ENCODE measurements around the gene FAM81B. TPM values are rescaled to one million over a fixed set of nuclear protein-coding genes. Genes with fewer than 3 reads are reported as not detected.

The FAM81B gene
- polyA plus RNA-seq, 1 of the 3 experiments (the other 2 are of a cell fraction), result 0.21 TPM

DNA sequence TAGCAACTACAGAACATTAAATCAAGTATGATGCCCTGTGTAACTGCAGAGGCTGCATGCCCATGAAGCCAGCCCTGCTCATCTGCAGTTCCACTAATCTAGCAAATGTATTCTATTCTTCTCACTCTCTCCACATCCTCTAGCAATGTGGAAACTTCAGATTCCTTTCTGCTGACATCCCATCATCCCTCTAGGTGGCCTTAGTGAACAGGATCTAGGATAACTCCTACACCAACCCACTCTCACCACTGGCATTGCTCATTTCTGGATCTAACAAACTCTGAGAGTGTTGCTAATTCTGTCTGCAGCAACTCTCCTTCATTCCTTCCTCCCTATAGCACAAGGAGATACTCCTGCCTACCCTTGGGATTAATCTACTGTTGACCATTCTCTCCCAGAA, 80.8 kb downstream of the FAM81B start:
- no peaks in the 10 kb centered on the region for H3K4me1 ChIP-seq (ENCODE audit: control insufficient read depth in 1 of 2, insufficient read depth in 2 of 2, low read depth in 1 of 2, low read length in 1 of 2)
- DNase-seq, result no peak
- H3K27ac ChIP-seq (ENCODE audit: low read depth in 2 of 2, low read length in 1 of 2), result no peak overlapping the region
- H3K27me3 ChIP-seq (ENCODE audit: insufficient read depth), result no peaks in the 10 kb centered on the region
- H2AFZ ChIP-seq (ENCODE audit: low read depth), result no peak overlapping the region
- no peak overlapping the region for H3K4me2 ChIP-seq
- ChIA-PET CTCF (no interaction called here), POLR2A (no interaction called here)
- H3K9ac ChIP-seq, result no peak overlapping the region
- peaks cover 38 to 44% of the 10 kb centered on the region in 2 experiments for H3K36me3 ChIP-seq (replicated peaks in 1 of 2; ENCODE audit: control insufficient read depth in 1 of 2, insufficient read depth in 2 of 2, low read length in 1 of 2)
- TF ChIP-seq, protein P1, sequence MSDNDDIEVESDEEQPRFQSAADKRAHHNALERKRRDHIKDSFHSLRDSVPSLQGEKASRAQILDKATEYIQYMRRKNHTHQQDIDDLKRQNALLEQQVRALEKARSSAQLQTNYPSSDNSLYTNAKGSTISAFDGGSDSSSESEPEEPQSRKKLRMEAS (IDR thresholded peaks at IDR 0.05; ENCODE audit: low read depth), result no peak
- TF ChIP-seq, protein P2, sequence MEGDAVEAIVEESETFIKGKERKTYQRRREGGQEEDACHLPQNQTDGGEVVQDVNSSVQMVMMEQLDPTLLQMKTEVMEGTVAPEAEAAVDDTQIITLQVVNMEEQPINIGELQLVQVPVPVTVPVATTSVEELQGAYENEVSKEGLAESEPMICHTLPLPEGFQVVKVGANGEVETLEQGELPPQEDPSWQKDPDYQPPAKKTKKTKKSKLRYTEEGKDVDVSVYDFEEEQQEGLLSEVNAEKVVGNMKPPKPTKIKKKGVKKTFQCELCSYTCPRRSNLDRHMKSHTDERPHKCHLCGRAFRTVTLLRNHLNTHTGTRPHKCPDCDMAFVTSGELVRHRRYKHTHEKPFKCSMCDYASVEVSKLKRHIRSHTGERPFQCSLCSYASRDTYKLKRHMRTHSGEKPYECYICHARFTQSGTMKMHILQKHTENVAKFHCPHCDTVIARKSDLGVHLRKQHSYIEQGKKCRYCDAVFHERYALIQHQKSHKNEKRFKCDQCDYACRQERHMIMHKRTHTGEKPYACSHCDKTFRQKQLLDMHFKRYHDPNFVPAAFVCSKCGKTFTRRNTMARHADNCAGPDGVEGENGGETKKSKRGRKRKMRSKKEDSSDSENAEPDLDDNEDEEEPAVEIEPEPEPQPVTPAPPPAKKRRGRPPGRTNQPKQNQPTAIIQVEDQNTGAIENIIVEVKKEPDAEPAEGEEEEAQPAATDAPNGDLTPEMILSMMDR (IDR thresholded peaks at IDR 0.05), result no peak
- no peak for TF ChIP-seq YY1 (IDR thresholded peaks at IDR 0.05; ENCODE audit: low read depth)
- no peak for TF ChIP-seq ELF1 (IDR thresholded peaks at IDR 0.05)
- TF ChIP-seq GATA2 (CRISPR knock-in tag; IDR thresholded peaks at IDR 0.05), result no peak
- TF ChIP-seq, protein P3, sequence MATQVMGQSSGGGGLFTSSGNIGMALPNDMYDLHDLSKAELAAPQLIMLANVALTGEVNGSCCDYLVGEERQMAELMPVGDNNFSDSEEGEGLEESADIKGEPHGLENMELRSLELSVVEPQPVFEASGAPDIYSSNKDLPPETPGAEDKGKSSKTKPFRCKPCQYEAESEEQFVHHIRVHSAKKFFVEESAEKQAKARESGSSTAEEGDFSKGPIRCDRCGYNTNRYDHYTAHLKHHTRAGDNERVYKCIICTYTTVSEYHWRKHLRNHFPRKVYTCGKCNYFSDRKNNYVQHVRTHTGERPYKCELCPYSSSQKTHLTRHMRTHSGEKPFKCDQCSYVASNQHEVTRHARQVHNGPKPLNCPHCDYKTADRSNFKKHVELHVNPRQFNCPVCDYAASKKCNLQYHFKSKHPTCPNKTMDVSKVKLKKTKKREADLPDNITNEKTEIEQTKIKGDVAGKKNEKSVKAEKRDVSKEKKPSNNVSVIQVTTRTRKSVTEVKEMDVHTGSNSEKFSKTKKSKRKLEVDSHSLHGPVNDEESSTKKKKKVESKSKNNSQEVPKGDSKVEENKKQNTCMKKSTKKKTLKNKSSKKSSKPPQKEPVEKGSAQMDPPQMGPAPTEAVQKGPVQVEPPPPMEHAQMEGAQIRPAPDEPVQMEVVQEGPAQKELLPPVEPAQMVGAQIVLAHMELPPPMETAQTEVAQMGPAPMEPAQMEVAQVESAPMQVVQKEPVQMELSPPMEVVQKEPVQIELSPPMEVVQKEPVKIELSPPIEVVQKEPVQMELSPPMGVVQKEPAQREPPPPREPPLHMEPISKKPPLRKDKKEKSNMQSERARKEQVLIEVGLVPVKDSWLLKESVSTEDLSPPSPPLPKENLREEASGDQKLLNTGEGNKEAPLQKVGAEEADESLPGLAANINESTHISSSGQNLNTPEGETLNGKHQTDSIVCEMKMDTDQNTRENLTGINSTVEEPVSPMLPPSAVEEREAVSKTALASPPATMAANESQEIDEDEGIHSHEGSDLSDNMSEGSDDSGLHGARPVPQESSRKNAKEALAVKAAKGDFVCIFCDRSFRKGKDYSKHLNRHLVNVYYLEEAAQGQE (IDR thresholded peaks at IDR 0.05; ENCODE audit: low read depth, low read length), result no peak
- no peak for TF ChIP-seq POLR2AphosphoS5 (IDR thresholded peaks at IDR 0.05; ENCODE audit: low read depth, low read length)
- no peak for TF ChIP-seq TCF12 (IDR thresholded peaks at IDR 0.05)
- no peak for TF ChIP-seq FOXM1 (IDR thresholded peaks at IDR 0.05; ENCODE audit: low read depth)
- TF ChIP-seq, protein P4, sequence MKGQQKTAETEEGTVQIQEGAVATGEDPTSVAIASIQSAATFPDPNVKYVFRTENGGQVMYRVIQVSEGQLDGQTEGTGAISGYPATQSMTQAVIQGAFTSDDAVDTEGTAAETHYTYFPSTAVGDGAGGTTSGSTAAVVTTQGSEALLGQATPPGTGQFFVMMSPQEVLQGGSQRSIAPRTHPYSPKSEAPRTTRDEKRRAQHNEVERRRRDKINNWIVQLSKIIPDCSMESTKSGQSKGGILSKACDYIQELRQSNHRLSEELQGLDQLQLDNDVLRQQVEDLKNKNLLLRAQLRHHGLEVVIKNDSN (IDR thresholded peaks at IDR 0.05; ENCODE audit: borderline replicate concordance, low read depth), result no peak
- no peak for TF ChIP-seq NRF1 (IDR thresholded peaks at IDR 0.05; ENCODE audit: low read depth, low read length)
- TF ChIP-seq, protein P5, sequence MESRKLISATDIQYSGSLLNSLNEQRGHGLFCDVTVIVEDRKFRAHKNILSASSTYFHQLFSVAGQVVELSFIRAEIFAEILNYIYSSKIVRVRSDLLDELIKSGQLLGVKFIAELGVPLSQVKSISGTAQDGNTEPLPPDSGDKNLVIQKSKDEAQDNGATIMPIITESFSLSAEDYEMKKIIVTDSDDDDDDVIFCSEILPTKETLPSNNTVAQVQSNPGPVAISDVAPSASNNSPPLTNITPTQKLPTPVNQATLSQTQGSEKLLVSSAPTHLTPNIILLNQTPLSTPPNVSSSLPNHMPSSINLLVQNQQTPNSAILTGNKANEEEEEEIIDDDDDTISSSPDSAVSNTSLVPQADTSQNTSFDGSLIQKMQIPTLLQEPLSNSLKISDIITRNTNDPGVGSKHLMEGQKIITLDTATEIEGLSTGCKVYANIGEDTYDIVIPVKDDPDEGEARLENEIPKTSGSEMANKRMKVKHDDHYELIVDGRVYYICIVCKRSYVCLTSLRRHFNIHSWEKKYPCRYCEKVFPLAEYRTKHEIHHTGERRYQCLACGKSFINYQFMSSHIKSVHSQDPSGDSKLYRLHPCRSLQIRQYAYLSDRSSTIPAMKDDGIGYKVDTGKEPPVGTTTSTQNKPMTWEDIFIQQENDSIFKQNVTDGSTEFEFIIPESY (IDR thresholded peaks at IDR 0.05; ENCODE audit: borderline replicate concordance, low read depth), result no peak
- no peak for TF ChIP-seq FOXJ3 (CRISPR knock-in tag; IDR thresholded peaks at IDR 0.05)
- no peak for TF ChIP-seq NFIC (IDR thresholded peaks at IDR 0.05; ENCODE audit: borderline replicate concordance)
- TF ChIP-seq RFX5 (IDR thresholded peaks at IDR 0.05; ENCODE audit: low read length), result no peak
- no peak for TF ChIP-seq CHD2 (IDR thresholded peaks at IDR 0.05; ENCODE audit: low read length, partially characterized antibody)
- no peaks in the 10 kb centered on the region for H3K9me2 ChIP-seq
- no peak overlapping the region for H3K4me3 ChIP-seq (ENCODE audit: low read depth in 2 of 2, low read length in 1 of 2)
- H4K20me1 ChIP-seq (ENCODE audit: insufficient read depth), result no peaks in the 10 kb centered on the region
- no peaks in the 10 kb centered on the region for H3K9me3 ChIP-seq
- no peaks in the 10 kb centered on the region for H3F3A ChIP-seq (replicated peaks; ENCODE audit: insufficient read depth)
- H3K79me2 ChIP-seq (ENCODE audit: insufficient read depth), result no peaks in the 10 kb centered on the region

All from SK-N-SH (cell line).